Endothelial cell of umbilical vein (primary cell): ENCODE data around the gene ZNF827. TPM values are rescaled to one million over a fixed set of nuclear protein-coding genes. Genes with fewer than 3 reads are reported as not detected.

ENCODE experiments used
- BruUV-seq: library from RNA; stranded (reverse); fragments of 400-500 nt; replicated peaks from 2 replicates; lab custom pipeline; 2021; lab: Mats Ljungman, UMichigan
- CTCF ChIA-PET: fragments of 300-600, 350-600 bp; sonication (Branson Sonifier 250); formaldehyde crosslinking; loops from one replicate; lab custom pipeline; 2021; ENCODE audit warnings: antibody characterized with exemption, inconsistent platforms; lab: Charles Lee
- POLR2A ChIA-PET: fragments of 300-600, 350-600 bp; sonication (Branson Sonifier 250); formaldehyde crosslinking; loops from one replicate; lab custom pipeline; 2021; ENCODE audit warnings: antibody characterized with exemption, inconsistent platforms; lab: Charles Lee
- DNase-seq: peaks from one replicate; pipeline ENCODE4 v3.0.0-alpha.2; 2011; ENCODE audit warnings: low read depth, low spot score
- FAIRE-seq: peaks from 2 replicates; lab custom pipeline; 2011; peaks lifted over from hg19 to GRCh38; lab: Jason Lieb, UNC
- H2AFZ ChIP-seq: 2 replicates; pipeline ENCODE4 v1.6.0; 2012; ENCODE audit warnings: low read depth, low read length, control low read depth, inconsistent platforms
- H3K27ac ChIP-seq: 2 replicates; pipeline ENCODE4 v1.5.1; 2011; ENCODE audit warnings: low read depth, mild to moderate bottlenecking, control low read depth, low read length, moderate library complexity; ENCODE audit not compliant: insufficient read depth
- H3K27me3 ChIP-seq, 2 experiments: 2 replicates each; pipeline versions ENCODE4 v1.6.0 to v1.6.1; 2011; ENCODE audit warnings: low read length in 2 of 2, mixed read lengths in 1 of 2; ENCODE audit not compliant: control insufficient read depth in 2 of 2, insufficient read depth in 2 of 2
- H3K36me3 ChIP-seq, 2 experiments: 2 replicates in 1 of 2; 3 replicates in 1 of 2; pipeline ENCODE4 v1.5.1; 2011; ENCODE audit warnings: low read length in 2 of 2, mild to moderate bottlenecking in 1 of 2, moderate library complexity in 1 of 2; ENCODE audit not compliant: control insufficient read depth in 2 of 2, insufficient read depth in 2 of 2; ENCODE audit errors: extremely low read depth in 1 of 2
- H3K4me1 ChIP-seq: 3 replicates; pipeline ENCODE4 v1.5.1; 2011; ENCODE audit warnings: mild to moderate bottlenecking, low read length; ENCODE audit not compliant: control insufficient read depth, insufficient read depth; ENCODE audit errors: extremely low read depth
- H3K4me2 ChIP-seq: 2 replicates; pipeline ENCODE4 v1.6.1; 2011; ENCODE audit warnings: low read length, control low read depth, mixed read lengths; ENCODE audit not compliant: insufficient read depth
- H3K4me3 ChIP-seq, 3 experiments: fragments of 200-600 bp in 1 of 3; sonication (generic), shearing (Covaris generic) in 1 of 3; replicated peaks in 1 of 3; 2 replicates each; pipeline ENCODE4 v1.5.1; 2011 to 2016; ENCODE audit warnings: control low read depth in 3 of 3, low read length in 3 of 3, mild to moderate bottlenecking in 2 of 3, inconsistent platforms in 1 of 3, low read depth in 1 of 3, moderate library complexity in 1 of 3; ENCODE audit not compliant: insufficient read depth in 1 of 3
- H3K79me2 ChIP-seq: 2 replicates; pipeline ENCODE4 v1.6.0; 2012; ENCODE audit warnings: low read length, inconsistent platforms; ENCODE audit not compliant: control insufficient read depth, insufficient read depth
- H3K9ac ChIP-seq: replicated peaks from 2 replicates; pipeline ENCODE3; 2011; ENCODE audit warnings: low read length, control low read depth; ENCODE audit not compliant: insufficient read depth; ENCODE audit errors: extremely low read depth
- H3K9me1 ChIP-seq: replicated peaks from 3 replicates; pipeline ENCODE4 v1.6.0; 2011; ENCODE audit warnings: mild to moderate bottlenecking, low read length; ENCODE audit not compliant: control insufficient read depth, insufficient read depth; ENCODE audit errors: extremely low read depth
- H3K9me3 ChIP-seq: replicated peaks from 2 replicates; pipeline ENCODE4 v1.5.1; 2012; ENCODE audit warnings: low read length, inconsistent platforms; ENCODE audit not compliant: control insufficient read depth, insufficient read depth
- H4K20me1 ChIP-seq: replicated peaks from 2 replicates; pipeline ENCODE3; 2011; ENCODE audit warnings: mild to moderate bottlenecking, low read length; ENCODE audit not compliant: control insufficient read depth, insufficient read depth; ENCODE audit errors: extremely low read depth
- CTCF ChIP-seq, 2 donors: IDR thresholded peaks; 1 replicate in 1 of 2; 2 replicates in 1 of 2; pipeline ENCODE4 v1.5.1; 2011; ENCODE audit warnings: low read length in 2 of 2, mild to moderate bottlenecking in 2 of 2, moderate library complexity in 2 of 2, control low read depth in 1 of 2, inconsistent platforms in 1 of 2, low read depth in 1 of 2; ENCODE audit not compliant: insufficient read depth in 1 of 2; ENCODE audit errors: extremely low read depth in 1 of 2
- EZH2 ChIP-seq: IDR thresholded peaks from 2 replicates; pipeline ENCODE4 v1.6.1; 2012; ENCODE audit warnings: borderline replicate concordance, low read depth, mild to moderate bottlenecking, moderate library complexity, low read length, inconsistent platforms; ENCODE audit not compliant: severe bottlenecking
- FOS ChIP-seq: IDR thresholded peaks from 2 replicates; pipeline ENCODE4 v1.6.1; 2011; ENCODE audit warnings: mild to moderate bottlenecking, low read length, moderate library complexity, borderline replicate concordance; ENCODE audit not compliant: insufficient read depth
- GATA2 ChIP-seq: IDR thresholded peaks from 2 replicates; pipeline ENCODE4 v1.7.0; 2011; ENCODE audit warnings: low read depth, mild to moderate bottlenecking, moderate library complexity, mixed read lengths, low read length; ENCODE audit not compliant: insufficient read length, insufficient read depth
- JUN ChIP-seq: IDR thresholded peaks from 2 replicates; pipeline ENCODE4 v1.6.1; 2011; ENCODE audit warnings: borderline replicate concordance, low read depth; ENCODE audit not compliant: insufficient read length, insufficient read depth
- MAX ChIP-seq: IDR thresholded peaks from 2 replicates; pipeline ENCODE4 v1.6.1; 2011; ENCODE audit not compliant: insufficient read depth, insufficient read length
- MYC ChIP-seq: IDR thresholded peaks from one replicate; pipeline ENCODE4 v1.6.1; 2011; ENCODE audit warnings: mild to moderate bottlenecking, low read depth, low read length
- POLR2A ChIP-seq: IDR thresholded peaks from 2 replicates; pipeline ENCODE4 v1.6.1; 2012; ENCODE audit warnings: low read depth, mild to moderate bottlenecking, control low read depth, low read length
- POLR2AphosphoS5 ChIP-seq: IDR thresholded peaks from 2 replicates; pipeline ENCODE4 v1.6.1; 2012; ENCODE audit warnings: low read depth, mild to moderate bottlenecking, control low read depth, low read length, moderate library complexity; ENCODE audit not compliant: insufficient read depth
- dilution Hi-C: fragments of 300-500 bp; cut with MboI; formaldehyde crosslinking; loops from one replicate; pipeline ENCODE4 v1.15.0; 2019; ENCODE audit warnings: low sequenced_read_pairs; ENCODE audit not compliant: extremely low pct_ligation_motif_present
- intact Hi-C: fragments of 100-400 bp; cut with micrococcal nuclease; formaldehyde crosslinking; loops from one replicate; pipeline ENCODE4 v1.10.0; 2022
- polyA plus RNA-seq, 4 experiments: library from polyadenylated mRNA; depleted of rRNA in 3 of 4; stranded (reverse) in 3 of 4; unstranded in 1 of 4; fragments of >200 nt; gene quantifications; 2 replicates each; pipeline versions ENCODE4 v1.2.1 to v1.2.3, GENCODE V29; 2011 to 2012; ENCODE audit warnings: missing spikeins in 1 of 4
- total RNA-seq: library from RNA; stranded (reverse); gene quantifications from 2 replicates; pipeline ENCODE4 v1.2.3, GENCODE V29; 2021

Gene ZNF827
- total and polyA plus RNA-seq, 2 donors (not counting 3 experiments of a cell fraction or from before 2014, with no cell fraction given) = 16.9 to 23.7 TPM

- Histone ChIP-seq H3K9me1 (no peaks in the 10 kb centered on the region), H3K9ac (no peak overlapping the region), H4K20me1 (no peaks in the 10 kb centered on the region), H3K79me2 (no peaks in the 10 kb centered on the region), H3K9me3 (no peaks in the 10 kb centered on the region), H2AFZ (no peak overlapping the region), H3K4me3 (no peak overlapping the region), H3K4me1 (peaks cover 6% of the 10 kb centered on the region), H3K27ac (no peak overlapping the region), H3K36me3 (peaks cover 0 to 2% of the 10 kb centered on the region in 2 experiments), H3K27me3 (no peaks in the 10 kb centered on the region), H3K4me2 (no peak overlapping the region)
- no peak for DNase-seq
- dilution Hi-C loops (no loop called here), intact Hi-C loops (no loop called here)
- TF ChIP-seq CTCF (IDR thresholded peaks at IDR 0.05; ENCODE audit: extremely low read depth in 1 of 2, insufficient read depth in 1 of 2, low read depth in 1 of 2, low read length in 2 of 2) (no peak), GATA2 (no peak), JUN (no peak), MAX (no peak), MYC (no peak), POLR2A (no peak), FOS (no peak), EZH2 (no peak), POLR2AphosphoS5 (no peak)
- CTCF ChIA-PET = no interaction called here
- FAIRE-seq = no peak
- POLR2A ChIA-PET = no interaction called here
- BruUV-seq = no TSS peak
Measured at GRCh38 chr4:145871209-145871608, 67.4 kb downstream of the ZNF827 start.
